NK-92 (cell line): ENCODE data around the gene SLC22A1.
"Not testable (repeated sequence)": the region's sequence is repeated elsewhere in the genome, so short reads cannot be mapped to it uniquely, and the experiment has no call there.

Experiments used
- DNase-seq: peaks from one replicate; lab custom pipeline; 2025; ENCODE audit not compliant: unreplicated experiment; lab: John Stamatoyannopoulos, UW

Gene SLC22A1

GRCh38 chr6:160137130-160137988 lies 15.7 kb downstream of the SLC22A1 start:
- DNase-seq, result no peak

DNA sequence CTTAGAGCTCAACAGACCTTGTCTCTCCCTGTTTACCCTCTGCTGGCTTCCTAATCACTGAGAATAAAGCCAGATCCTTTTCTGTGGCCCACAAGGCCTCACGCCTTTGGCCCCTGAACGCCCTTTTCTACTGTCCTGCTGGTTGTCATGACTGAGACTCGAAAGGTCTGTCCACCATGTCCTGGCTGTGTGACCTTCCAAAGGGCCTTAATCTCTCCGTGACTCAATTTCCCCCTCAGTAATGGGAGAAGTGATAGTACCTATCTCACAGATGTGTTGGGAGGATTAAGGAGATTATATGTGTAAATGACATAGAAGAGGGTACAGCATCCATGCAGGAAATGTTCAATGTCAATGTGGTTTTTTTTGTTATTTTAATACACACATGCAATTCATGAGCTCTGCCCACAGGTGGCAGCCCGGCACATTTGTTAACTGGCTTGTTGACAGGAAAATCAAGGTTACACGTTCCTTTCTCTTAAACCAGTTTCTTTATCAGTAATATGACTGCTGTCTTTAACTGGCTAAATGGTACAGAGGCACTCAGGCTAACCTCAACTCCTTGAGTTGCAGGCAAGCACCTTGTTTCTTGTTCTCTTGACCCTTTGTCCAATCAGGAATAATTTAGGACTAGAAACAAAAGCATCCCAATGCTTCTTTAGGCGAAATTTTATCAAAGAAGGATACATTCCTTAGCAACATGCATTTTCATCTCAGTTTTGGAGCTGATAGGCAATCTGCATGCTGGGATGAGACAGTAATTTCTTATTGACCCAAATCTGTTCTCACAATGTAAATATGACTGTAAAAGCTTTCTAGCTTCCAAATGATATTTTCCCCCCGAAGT lies 16.6 kb downstream of the SLC22A1 start:
- no peak for DNase-seq

GRCh38 chr6:160138839-160139419 lies 17.3 kb downstream of the SLC22A1 start:
- no peak for DNase-seq

DNA sequence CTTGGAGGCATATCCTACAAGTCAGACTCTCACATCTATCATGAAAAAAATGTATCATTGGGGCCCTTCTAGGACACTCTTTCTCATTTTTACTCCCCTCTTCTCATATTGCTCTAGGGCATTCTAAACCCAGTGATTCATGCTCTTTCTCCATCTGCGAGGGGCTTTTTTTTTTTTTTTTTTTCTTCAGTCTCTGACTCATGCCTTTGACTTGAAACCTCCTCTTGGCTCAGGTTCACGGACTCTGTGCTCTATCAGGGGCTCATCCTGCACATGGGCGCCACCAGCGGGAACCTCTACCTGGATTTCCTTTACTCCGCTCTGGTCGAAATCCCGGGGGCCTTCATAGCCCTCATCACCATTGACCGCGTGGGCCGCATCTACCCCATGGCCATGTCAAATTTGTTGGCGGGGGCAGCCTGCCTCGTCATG lies 17.8 kb downstream of the SLC22A1 start:
- DNase-seq, result no peak

GRCh38 chr6:160140493-160140892 lies 18.9 kb downstream of the SLC22A1 start:
- not testable (repeated sequence) for DNase-seq

- DNase-seq, result no peak
Measured at GRCh38 chr6:160141001-160141726, 19.5 kb downstream of the SLC22A1 start.

DNA sequence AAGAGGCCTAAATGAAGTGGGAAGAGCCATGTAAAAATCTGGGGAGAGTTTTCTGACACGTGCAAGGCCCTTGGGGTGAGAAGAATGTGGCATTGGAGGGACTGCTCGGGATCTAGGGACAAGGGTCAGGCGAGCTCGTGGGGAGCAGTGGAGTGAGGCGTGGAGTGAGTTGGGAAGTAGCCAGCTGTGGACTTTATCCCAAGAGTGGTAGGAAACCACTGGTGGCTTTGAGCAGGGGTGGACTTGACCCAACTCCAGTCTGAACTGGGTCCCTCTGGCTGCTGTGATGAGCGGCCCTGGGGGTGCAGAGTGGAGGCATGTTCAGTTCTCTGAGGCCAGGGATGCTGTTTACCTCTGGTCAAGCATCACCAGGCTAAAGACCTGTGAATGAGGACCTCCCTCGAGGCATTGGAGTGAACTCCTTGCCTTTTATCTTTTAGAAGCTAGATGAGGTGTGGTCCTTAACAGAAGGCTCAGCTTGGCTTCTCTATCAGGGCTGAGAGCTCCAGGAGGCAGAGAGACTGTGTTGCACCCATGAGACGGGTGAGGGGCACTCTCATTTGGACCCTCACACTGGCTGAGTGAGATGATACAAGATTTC lies 20.6 kb downstream of the SLC22A1 start:
- DNase-seq, result no peak

- no peak for DNase-seq
Measured at GRCh38 chr6:160146454-160147145, 25.0 kb downstream of the SLC22A1 start.

DNA sequence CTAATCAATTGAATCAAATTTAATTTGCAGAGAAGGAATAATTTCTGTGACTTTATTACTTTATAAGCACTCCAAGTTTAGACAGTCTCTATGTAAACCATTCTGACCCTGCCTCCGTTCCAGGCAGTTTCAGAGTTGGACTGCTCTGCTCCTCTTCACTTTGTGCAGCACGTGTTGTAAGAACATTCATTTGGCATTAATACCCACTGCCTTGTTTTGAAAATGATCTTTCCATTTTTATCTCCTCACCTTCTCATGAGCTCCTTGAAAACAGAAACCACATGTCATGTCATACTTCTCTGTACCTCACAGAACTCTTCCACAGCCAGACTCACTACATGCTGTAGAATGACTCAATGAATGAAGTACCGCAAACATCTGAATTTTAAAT lies 25.5 kb downstream of the SLC22A1 start:
- no peak for DNase-seq

DNA sequence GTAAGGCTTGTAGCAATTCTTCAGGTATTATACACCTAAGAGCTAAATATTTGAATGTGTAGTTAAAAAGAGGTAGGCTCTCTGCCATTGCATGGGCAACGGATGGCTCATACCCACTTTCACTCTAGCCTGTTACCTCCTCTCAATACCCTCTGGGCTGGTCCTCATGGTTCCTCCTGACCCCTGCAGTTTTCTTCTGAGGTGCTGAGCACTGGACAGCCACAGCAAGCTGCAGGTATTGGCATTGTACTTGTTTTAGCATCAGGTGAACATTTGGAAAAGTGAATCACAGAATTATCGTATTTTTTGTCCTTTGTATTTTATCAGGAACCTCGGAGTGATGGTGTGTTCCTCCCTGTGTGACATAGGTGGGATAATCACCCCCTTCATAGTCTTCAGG lies 32.9 kb downstream of the SLC22A1 start:
- no peak for DNase-seq

DNA sequence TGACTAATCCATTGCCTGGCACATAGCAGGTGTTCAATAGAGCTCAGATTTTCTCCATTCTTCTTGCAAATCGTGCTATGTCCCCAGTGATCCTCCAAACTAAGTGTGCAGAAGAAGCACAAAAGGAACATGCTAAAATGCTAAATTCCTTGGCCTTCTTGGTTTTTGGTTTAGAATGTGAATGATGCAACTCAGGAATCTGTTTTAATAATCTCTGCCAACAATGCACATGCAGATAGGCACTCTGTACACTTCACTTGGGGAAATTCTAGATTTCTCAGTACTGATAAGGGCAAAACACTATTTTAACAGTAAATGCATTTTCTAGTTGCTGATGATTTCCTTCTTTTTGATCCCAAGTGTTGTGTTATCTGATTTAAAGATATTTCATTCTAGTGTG lies 35.2 kb downstream of the SLC22A1 start:
- DNase-seq, result no peak

- DNase-seq, result no peak
Measured at GRCh38 chr6:160160450-160160849, 38.8 kb downstream of the SLC22A1 start.

DNA sequence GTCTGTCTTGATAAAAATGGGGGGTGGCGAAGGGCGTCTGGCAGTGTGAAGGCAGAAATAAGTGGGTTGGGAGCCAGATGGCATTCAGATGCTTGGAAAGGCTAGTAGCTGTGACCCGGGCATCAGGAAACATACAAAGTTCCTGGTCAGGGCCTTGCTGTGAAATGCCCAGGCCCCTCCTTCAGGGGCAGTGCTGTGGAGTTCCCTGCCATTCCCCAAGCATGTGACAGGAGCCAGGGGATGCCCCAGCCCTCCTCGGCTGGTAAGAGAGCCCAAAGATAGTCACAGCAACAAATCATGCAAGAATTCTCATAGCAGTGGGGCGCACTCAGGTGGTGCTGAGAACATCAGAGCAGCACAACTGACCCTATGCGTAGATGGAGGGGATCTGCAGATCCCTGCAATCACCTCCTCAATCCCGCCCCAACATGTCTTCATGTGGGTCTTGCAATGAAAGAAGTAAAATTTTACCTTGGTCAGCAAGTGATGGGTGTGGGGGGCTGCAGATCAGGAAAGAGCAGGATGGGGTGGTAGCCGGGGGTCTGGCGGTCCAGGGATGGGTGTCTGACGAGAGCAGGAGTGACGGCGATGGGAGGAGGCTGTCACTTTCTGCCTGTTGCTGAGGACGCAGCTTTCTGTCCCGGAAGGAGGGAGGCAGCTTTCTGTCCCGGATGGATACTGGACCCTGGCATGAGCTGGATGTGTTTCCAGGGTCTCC lies 39.5 kb downstream of the SLC22A1 start:
- DNase-seq, result no peak

GRCh38 chr6:160161647-160161986 lies 40.0 kb downstream of the SLC22A1 start:
- no peak for DNase-seq

- DNase-seq, result no peak
Measured at GRCh38 chr6:160162030-160162566, 40.5 kb downstream of the SLC22A1 start.

DNA sequence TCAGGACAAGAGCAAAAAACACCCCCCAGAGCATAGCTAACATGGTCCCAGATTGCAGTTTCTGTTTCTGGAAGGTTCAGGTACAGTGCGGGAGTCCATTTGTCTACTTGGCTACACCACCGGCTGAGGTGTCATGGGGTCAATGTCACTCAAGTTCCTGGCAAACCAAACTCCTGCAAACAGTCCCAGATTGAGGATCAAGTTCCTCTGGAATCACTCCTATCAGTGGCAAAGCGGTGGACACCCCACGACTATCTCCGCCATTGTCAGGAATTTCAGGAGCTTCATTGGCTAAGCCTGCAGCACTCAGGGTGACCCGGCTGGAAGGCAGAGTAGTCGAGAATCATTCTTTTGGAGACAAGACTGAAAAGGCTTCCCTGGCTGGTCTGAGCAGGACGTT lies 41.8 kb downstream of the SLC22A1 start:
- no peak for DNase-seq

DNA sequence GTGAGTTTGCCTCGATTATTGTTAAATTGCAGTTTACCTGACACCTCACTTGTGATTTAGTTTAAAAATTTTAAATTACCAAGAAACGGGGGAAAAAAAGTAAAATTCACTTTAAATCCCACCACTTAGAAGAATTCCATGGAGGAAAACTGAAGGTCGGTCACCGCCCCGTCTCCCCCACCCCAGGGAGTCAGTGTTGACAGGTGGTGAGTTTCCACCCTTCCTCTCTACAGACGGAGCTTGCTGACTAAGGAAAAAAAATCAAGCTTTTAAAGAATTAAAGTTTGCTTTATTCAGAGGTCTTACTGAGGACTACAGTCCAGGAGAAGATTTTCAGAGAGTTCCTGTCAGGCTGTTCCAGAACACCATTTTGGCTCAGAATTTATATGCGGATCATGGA lies 42.3 kb downstream of the SLC22A1 start:
- DNase-seq, result no peak

- DNase-seq, result not testable (repeated sequence)
Measured at GRCh38 chr6:160165928-160166327, 44.3 kb downstream of the SLC22A1 start.
